MM.1S (cell line): Measurements from ENCODE around the gene C5AR1.

Experiments
- EZH2 ChIP-seq: fragments of 300-600 bp; sonication (generic); optimal IDR thresholded peaks from 2 replicates; pipeline ENCODE3; 2017; ENCODE audit warnings: low read depth, mild to moderate bottlenecking, antibody characterized with exemption, low read length, mixed read lengths
- TF ChIP-seq, protein P1 (sequence below): fragments of 300-600 bp; sonication (generic); IDR thresholded peaks from 2 replicates; pipeline ENCODE4 v1.5.1; 2016; ENCODE audit warnings: antibody characterized with exemption, low read length, mixed read lengths

DNA sequence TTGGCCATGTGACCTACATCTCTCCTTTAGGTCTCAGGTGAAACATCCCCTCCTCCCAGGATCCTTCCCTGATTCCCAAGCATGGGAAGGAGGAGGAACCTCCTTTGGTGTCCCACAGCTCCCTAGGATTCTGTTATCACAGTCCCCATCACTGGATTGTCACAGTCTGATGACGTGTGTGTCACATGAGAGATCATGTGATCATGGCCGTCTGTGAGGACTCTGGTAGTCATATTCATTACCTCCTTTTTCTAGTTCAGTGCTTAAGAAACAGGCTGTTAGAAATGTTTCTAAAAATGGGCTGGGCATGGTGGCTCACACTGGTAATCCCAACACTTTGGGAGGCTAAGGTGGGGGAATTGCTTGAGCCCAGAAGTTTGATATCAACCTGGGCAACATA, 42.4 kb downstream of the C5AR1 start:
- TF ChIP-seq, protein P1, sequence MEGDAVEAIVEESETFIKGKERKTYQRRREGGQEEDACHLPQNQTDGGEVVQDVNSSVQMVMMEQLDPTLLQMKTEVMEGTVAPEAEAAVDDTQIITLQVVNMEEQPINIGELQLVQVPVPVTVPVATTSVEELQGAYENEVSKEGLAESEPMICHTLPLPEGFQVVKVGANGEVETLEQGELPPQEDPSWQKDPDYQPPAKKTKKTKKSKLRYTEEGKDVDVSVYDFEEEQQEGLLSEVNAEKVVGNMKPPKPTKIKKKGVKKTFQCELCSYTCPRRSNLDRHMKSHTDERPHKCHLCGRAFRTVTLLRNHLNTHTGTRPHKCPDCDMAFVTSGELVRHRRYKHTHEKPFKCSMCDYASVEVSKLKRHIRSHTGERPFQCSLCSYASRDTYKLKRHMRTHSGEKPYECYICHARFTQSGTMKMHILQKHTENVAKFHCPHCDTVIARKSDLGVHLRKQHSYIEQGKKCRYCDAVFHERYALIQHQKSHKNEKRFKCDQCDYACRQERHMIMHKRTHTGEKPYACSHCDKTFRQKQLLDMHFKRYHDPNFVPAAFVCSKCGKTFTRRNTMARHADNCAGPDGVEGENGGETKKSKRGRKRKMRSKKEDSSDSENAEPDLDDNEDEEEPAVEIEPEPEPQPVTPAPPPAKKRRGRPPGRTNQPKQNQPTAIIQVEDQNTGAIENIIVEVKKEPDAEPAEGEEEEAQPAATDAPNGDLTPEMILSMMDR = no peak
- TF ChIP-seq EZH2 = no peak
